IPS DF 19.7 (cell line): Measurements from ENCODE around the gene TNIK.
"Not testable (repeated sequence)": the region's sequence is repeated elsewhere in the genome, so short reads cannot be mapped to it uniquely, and the experiment has no call there.

Source experiments
- DNase-seq: peaks from one replicate; pipeline ENCODE4 v3.0.0-alpha.2; 2013; ENCODE audit warnings: low read depth, low spot score

The TNIK gene

GRCh38 chr3:171384101-171384891 is 75.9 kb downstream of the TNIK start:
- DNase-seq, result no peak

GRCh38 chr3:171383206-171384018 is 76.8 kb downstream of the TNIK start:
- DNase-seq, result no peak

- DNase-seq, result not testable (repeated sequence)
Measured at GRCh38 chr3:171382347-171382746, 77.9 kb downstream of the TNIK start.

- DNase-seq, result no peak
Measured at GRCh38 chr3:171380711-171381425, 79.3 kb downstream of the TNIK start.

DNA sequence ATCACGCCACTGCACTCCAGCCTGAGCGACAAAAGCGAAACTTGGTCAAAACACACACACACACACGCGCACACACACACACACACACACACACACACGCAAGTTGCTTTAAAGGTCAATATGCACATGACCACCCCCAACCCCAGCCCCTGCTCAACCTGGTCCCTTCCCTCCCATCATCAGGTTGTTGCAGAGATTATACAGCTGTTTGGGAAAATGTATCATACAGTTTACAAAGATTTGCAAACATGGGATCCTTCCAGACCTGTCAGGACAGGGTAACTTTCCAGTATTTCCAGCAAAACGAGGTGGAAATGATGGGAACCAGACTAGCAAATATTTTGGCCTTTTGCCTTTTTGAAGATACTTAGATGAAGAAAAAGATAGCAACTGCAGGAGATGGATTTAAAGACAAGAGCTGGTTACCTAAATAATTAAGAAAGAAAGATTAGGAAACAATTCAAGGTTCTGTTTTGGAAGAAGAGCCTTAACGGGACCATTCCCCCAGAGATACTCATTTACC is 80.2 kb downstream of the TNIK start:
- DNase-seq, result no peak

DNA sequence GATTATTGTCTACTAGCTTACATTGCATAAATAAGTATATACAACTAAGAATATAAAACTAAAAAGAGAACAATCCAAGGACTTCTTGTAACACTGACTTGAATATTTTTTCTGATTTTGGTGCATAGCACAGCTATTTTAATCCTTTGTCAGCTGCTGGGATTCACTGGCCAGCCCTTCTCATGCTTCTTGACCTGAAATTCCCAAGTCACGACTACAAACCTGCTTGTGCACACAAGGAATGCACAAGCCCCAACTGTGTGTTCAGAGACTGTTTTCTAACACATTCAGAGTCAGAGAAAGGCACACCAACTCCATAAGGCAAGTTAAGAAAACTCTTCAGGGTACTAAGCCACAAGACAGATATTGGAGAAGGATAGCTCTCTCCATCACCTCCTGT is 80.9 kb downstream of the TNIK start:
- DNase-seq, result no peak

GRCh38 chr3:171378586-171378985 is 81.6 kb downstream of the TNIK start:
- DNase-seq, result no peak

GRCh38 chr3:171377859-171378258 is 82.3 kb downstream of the TNIK start:
- DNase-seq, result no peak

- no peak for DNase-seq
Measured at GRCh38 chr3:171376596-171376947, 83.6 kb downstream of the TNIK start.

GRCh38 chr3:171375666-171376595 is 84.3 kb downstream of the TNIK start:
- no peak for DNase-seq

GRCh38 chr3:171374661-171375285 is 85.4 kb downstream of the TNIK start:
- DNase-seq, result no peak

GRCh38 chr3:171374260-171374659 is 85.9 kb downstream of the TNIK start:
- no peak for DNase-seq

GRCh38 chr3:171373711-171374110 is 86.5 kb downstream of the TNIK start:
- DNase-seq, result no peak

DNA sequence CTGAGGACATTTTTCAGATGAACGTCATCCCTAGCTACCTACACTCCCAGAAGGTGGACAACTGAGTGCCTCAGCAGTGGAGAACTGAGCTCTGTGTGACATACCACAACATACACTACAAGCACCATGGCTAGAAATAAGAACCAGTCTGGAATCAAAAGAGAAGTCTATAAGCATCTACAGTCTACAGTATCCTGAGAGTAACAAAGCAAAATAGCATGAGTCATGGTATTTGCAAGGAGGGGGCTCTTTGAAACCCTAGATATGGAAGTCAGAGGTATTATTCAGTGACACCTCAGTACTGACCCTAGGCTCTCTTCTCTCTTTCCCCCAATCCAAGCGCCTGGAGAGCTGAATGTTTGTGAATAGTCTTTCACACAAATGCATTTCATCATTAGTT is 87.5 kb downstream of the TNIK start:
- no peak for DNase-seq

DNA sequence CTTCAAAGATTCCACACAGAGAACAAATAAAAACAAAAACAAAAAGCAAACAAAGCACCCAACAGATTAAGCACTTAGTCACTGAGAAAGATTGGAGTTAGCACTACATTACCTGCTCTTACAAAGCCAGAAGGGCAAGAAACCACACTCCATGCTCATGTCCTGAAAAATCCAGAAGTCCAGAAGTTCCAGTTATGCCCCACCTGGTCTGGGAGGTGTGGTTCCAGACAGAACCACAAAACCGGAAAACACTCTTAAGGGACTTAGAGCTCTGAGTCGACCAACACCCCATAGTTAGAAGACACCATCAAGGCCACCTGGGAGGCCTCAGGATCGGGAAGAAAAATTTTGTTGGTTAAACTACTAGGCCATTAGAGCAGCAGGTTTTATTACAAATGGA is 88.9 kb downstream of the TNIK start:
- no peak for DNase-seq

DNA sequence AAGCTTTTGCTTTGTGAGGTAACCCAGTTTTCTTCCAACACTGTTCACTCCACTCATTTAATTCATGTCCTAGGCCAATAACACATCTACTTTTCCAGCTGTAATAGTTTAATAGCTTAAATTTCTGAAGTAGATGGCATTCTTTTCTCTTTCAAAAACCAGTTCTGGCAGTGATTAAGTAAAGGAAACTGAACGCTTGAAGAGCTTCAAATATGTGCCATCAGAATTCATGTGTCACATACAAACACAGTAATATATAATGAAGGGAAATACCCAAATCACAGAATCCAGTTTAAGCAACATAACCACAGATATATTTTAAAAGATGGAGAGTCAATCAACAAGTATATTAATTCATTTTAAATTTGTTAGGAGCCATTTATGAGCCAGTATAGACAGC is 91.0 kb downstream of the TNIK start:
- no peak for DNase-seq

- not testable (repeated sequence) for DNase-seq
Measured at GRCh38 chr3:171366738-171367137, 93.5 kb downstream of the TNIK start.

DNA sequence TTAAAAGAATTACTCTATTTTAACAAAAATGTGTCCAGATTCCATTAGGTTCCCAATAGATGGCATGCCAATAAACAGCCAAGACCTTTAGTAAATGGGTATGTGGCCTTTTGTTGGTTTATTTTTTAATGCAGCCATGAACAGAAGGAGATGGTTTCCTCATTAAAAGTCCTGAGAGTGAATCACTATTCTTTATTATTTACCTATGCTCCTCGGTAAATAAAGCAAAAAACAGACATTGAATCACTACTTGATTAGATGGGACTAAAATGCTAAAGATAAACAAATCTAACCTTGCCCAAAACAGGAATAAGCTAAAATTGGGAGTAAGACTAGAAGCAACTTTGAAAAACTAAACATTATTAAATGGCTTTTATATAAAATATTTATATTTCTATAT is 94.2 kb downstream of the TNIK start:
- DNase-seq, result no peak

GRCh38 chr3:171365489-171365888 is 94.7 kb downstream of the TNIK start:
- DNase-seq, result no peak

- no peak for DNase-seq
Measured at GRCh38 chr3:171364500-171364899, 95.7 kb downstream of the TNIK start.

DNA sequence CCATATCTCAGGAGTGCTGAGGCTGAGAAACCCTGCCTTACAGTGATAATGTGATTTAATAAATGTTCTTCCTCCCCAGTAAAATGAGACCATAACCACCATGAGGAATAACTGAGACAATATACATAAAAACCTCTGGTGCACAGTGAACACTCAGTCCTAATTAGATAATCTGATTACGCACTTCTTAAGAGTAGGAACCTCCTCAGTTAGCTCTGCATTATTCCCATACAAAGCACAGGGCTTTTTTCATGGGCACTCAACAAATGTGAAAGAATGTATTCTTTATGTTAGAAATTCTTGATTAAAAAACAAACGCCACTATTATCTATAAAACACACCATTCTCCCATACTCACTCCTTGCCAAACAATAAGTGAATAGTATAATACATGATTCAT is 97.0 kb downstream of the TNIK start:
- DNase-seq, result no peak
